PC-9 (cell line): ENCODE results near the gene PDE4D.

Source experiments
- EZH2 ChIP-seq: fragments of 200-600 bp; sonication (generic); IDR thresholded peaks from 2 replicates; pipeline ENCODE4 v1.8.0; 2017; ENCODE audit warnings: antibody characterized with exemption, low read depth
- TF ChIP-seq, protein P1 (sequence below): fragments of 200-600 bp; sonication (generic); conservative IDR thresholded peaks from 2 replicates; pipeline ENCODE4 v1.6.1; 2017; ENCODE audit warnings: mixed run types, antibody characterized with exemption, mild to moderate bottlenecking, moderate library complexity

DNA sequence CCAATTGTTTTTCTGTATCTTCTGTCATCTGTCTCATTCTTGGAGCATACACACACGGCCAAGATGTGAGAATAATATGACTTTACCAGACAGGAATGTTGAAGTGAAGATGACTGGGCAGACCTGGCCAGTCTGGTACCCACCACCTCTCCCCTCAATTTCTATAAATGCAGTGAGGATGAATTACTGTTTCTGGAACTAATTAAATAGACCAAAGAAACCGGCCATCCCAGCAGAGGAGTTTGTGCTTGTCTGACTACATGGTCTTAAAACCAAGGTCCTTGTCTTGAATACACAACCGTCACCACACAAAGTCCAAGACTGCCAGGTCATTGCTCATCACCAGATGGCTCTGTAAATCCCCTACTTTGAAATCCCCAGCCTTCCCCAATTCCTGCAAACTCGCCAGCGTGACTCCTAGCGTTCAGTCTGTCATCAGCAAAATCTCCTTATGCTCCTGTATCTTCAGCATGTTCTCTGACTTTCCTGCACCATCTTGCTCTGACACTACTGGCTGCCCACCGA, 147.2 kb downstream of the PDE4D start:
- TF ChIP-seq, protein P1, sequence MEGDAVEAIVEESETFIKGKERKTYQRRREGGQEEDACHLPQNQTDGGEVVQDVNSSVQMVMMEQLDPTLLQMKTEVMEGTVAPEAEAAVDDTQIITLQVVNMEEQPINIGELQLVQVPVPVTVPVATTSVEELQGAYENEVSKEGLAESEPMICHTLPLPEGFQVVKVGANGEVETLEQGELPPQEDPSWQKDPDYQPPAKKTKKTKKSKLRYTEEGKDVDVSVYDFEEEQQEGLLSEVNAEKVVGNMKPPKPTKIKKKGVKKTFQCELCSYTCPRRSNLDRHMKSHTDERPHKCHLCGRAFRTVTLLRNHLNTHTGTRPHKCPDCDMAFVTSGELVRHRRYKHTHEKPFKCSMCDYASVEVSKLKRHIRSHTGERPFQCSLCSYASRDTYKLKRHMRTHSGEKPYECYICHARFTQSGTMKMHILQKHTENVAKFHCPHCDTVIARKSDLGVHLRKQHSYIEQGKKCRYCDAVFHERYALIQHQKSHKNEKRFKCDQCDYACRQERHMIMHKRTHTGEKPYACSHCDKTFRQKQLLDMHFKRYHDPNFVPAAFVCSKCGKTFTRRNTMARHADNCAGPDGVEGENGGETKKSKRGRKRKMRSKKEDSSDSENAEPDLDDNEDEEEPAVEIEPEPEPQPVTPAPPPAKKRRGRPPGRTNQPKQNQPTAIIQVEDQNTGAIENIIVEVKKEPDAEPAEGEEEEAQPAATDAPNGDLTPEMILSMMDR = no peak
- no peak for TF ChIP-seq EZH2
